HG02870 (cell line): ENCODE measurements around the gene MYO1F.
A peak's percentile ranks its signal among the peaks of the same experiment; 100 is the strongest.
"Not testable (repeated sequence)": the region's sequence is repeated elsewhere in the genome, so short reads cannot be mapped to it uniquely, and the experiment has no call there.

ENCODE experiments used
- ATAC-seq: cut with Tn5 transposase; IDR thresholded peaks from one replicate; pipeline ENCODE4 v1.9.1; 2021; ENCODE audit warnings: mild to moderate bottlenecking, moderate library complexity; ENCODE audit not compliant: unreplicated experiment

The MYO1F gene

GRCh38 chr19:8519388-8519787 is 57.9 kb downstream of the MYO1F start:
- ATAC-seq: no peak

GRCh38 chr19:8518536-8518935 is 58.7 kb downstream of the MYO1F start:
- ATAC-seq: no peak

GRCh38 chr19:8517551-8518442 is 59.4 kb downstream of the MYO1F start:
- ATAC-seq: no peak

GRCh38 chr19:8515317-8515716 is 61.9 kb downstream of the MYO1F start:
- no peak for ATAC-seq

- ATAC-seq: not testable (repeated sequence)
These were observed 62.7 kb downstream of the MYO1F start for GRCh38 chr19:8514505-8515009.

GRCh38 chr19:8513687-8514504 is 63.3 kb downstream of the MYO1F start, which contains the start of gene ZNF414:
Gene ZNF414 (minus strand): TSS chr19:8514167. CDS start chr19:8514046, 121 bp downstream.
- peak; percentile 80 for ATAC-seq

GRCh38 chr19:8513036-8513686 is 64.1 kb downstream of the MYO1F start:
- ATAC-seq: no peak

GRCh38 chr19:8512115-8512967 is 64.9 kb downstream of the MYO1F start:
- no peak for ATAC-seq

- no peak for ATAC-seq
These were observed 65.6 kb downstream of the MYO1F start for GRCh38 chr19:8511573-8512101.

- ATAC-seq: no peak
These were observed 66.6 kb downstream of the MYO1F start for GRCh38 chr19:8510589-8511115.

GRCh38 chr19:8506402-8506957 is 70.8 kb downstream of the MYO1F start:
- ATAC-seq: no peak

- no peak for ATAC-seq
These were observed 71.4 kb downstream of the MYO1F start for GRCh38 chr19:8505680-8506401.

GRCh38 chr19:8504919-8505318 is 72.3 kb downstream of the MYO1F start:
- no peak for ATAC-seq

- peak; percentile 42 for ATAC-seq
These were observed 73.1 kb downstream of the MYO1F start for GRCh38 chr19:8504171-8504570.

GRCh38 chr19:8503510-8503909 is 73.7 kb downstream of the MYO1F start:
- ATAC-seq: no peak

- no peak for ATAC-seq
These were observed 75.3 kb downstream of the MYO1F start for GRCh38 chr19:8501981-8502380.

GRCh38 chr19:8501516-8501915 is 75.7 kb downstream of the MYO1F start:
- ATAC-seq: no peak

- no peak for ATAC-seq
These were observed 77.1 kb downstream of the MYO1F start for GRCh38 chr19:8500158-8500557.
